ENCODE measurements around the gene ZNF622. TPM values are rescaled to one million over a fixed set of nuclear protein-coding genes. Genes with fewer than 3 reads are reported as not detected.

Gene ZNF622
- polyA plus RNA-seq, 1 donor (not counting 4 experiments of a cell fraction or from before 2014, with no cell fraction given) = 23.1 TPM

- H3K79me2 ChIP-seq (ENCODE audit: control insufficient read depth, insufficient read depth, low read length) = no peaks in the 10 kb centered on the region
- H3K9me1 ChIP-seq (ENCODE audit: control insufficient read depth, extremely low read depth, insufficient read depth, low read length) = no peaks in the 10 kb centered on the region
- H3K4me2 ChIP-seq (ENCODE audit: control insufficient read depth, extremely low read depth, insufficient read depth, low read depth, low read length) = no peak overlapping the region
- no peak overlapping the region for H3K4me3 ChIP-seq (ENCODE audit: control insufficient read depth in 2 of 3, extremely low read depth in 1 of 3, insufficient read depth in 2 of 3, low read depth in 1 of 3, low read length in 3 of 3)
- TF ChIP-seq CTCF (optimal IDR thresholded peaks at IDR 0.05 in 1 of 3, IDR thresholded peaks at IDR 0.05 in 1 of 3, conservative IDR thresholded peaks at IDR 0.05 in 1 of 3; ENCODE audit: extremely low read depth in 1 of 3, insufficient read depth in 2 of 3, low read length in 3 of 3) (no peak), EZH2 (IDR thresholded peaks at IDR 0.05; ENCODE audit: low read length) (no peak)
- H3K27ac ChIP-seq (ENCODE audit: control insufficient read depth, insufficient read depth, low read length) = no peak overlapping the region
- no peaks in the 10 kb centered on the region for H4K20me1 ChIP-seq (ENCODE audit: control insufficient read depth, extremely low read depth, insufficient read depth, low read length)
- no peaks in the 10 kb centered on the region for H3K36me3 ChIP-seq (ENCODE audit: control insufficient read depth in 2 of 2, extremely low read depth in 1 of 2, insufficient read depth in 2 of 2, low read length in 2 of 2)
- H3K27me3 ChIP-seq (ENCODE audit: control insufficient read depth, extremely low read depth, insufficient read depth, low read length) = no peaks in the 10 kb centered on the region
- H3K9ac ChIP-seq (ENCODE audit: control insufficient read depth, extremely low read depth, insufficient read depth, low read length) = no peak overlapping the region
- dilution Hi-C loops (cut with MboI; ENCODE audit: extremely low pct_ligation_motif_present, low sequenced_read_pairs) = no loop called here
- DNase-seq (ENCODE audit: low read depth, low spot score) = no peak
- H3K9me3 ChIP-seq (ENCODE audit: control insufficient read depth, low read depth, low read length) = no peaks in the 10 kb centered on the region
- H3K4me1 ChIP-seq (ENCODE audit: control insufficient read depth, extremely low read depth, insufficient read depth, low read length) = no peaks in the 10 kb centered on the region
- no peak overlapping the region for H2AFZ ChIP-seq (ENCODE audit: control insufficient read depth, low read length)
- FAIRE-seq = no peak
These were observed 35.1 kb downstream of the ZNF622 start for GRCh38 chr5:16430349-16431089.

- H3K36me3 ChIP-seq (ENCODE audit: control insufficient read depth in 2 of 2, extremely low read depth in 1 of 2, insufficient read depth in 2 of 2, low read length in 2 of 2) = no peaks in the 10 kb centered on the region
- no peak overlapping the region for H3K27ac ChIP-seq (ENCODE audit: control insufficient read depth, insufficient read depth, low read length)
- no peak overlapping the region for H2AFZ ChIP-seq (ENCODE audit: control insufficient read depth, low read length)
- FAIRE-seq = no peak
- H3K9me3 ChIP-seq (ENCODE audit: control insufficient read depth, low read depth, low read length) = no peaks in the 10 kb centered on the region
- H3K9ac ChIP-seq (ENCODE audit: control insufficient read depth, extremely low read depth, insufficient read depth, low read length) = no peak overlapping the region
- H3K9me1 ChIP-seq (ENCODE audit: control insufficient read depth, extremely low read depth, insufficient read depth, low read length) = no peaks in the 10 kb centered on the region
- no peak overlapping the region for H3K4me2 ChIP-seq (ENCODE audit: control insufficient read depth, extremely low read depth, insufficient read depth, low read depth, low read length)
- dilution Hi-C loops (cut with MboI; ENCODE audit: extremely low pct_ligation_motif_present, low sequenced_read_pairs) = no loop called here
- H3K27me3 ChIP-seq (ENCODE audit: control insufficient read depth, extremely low read depth, insufficient read depth, low read length) = no peaks in the 10 kb centered on the region
- TF ChIP-seq EZH2 (IDR thresholded peaks at IDR 0.05; ENCODE audit: low read length) (no peak), CTCF (optimal IDR thresholded peaks at IDR 0.05 in 1 of 3, IDR thresholded peaks at IDR 0.05 in 1 of 3, conservative IDR thresholded peaks at IDR 0.05 in 1 of 3; ENCODE audit: extremely low read depth in 1 of 3, insufficient read depth in 2 of 3, low read length in 3 of 3) (peak in 1 of 3 experiments; percentile 6)
- H3K4me1 ChIP-seq (ENCODE audit: control insufficient read depth, extremely low read depth, insufficient read depth, low read length) = no peaks in the 10 kb centered on the region
- H4K20me1 ChIP-seq (ENCODE audit: control insufficient read depth, extremely low read depth, insufficient read depth, low read length) = no peaks in the 10 kb centered on the region
- H3K4me3 ChIP-seq (ENCODE audit: control insufficient read depth in 2 of 3, extremely low read depth in 1 of 3, insufficient read depth in 2 of 3, low read depth in 1 of 3, low read length in 3 of 3) = no peak overlapping the region
- H3K79me2 ChIP-seq (ENCODE audit: control insufficient read depth, insufficient read depth, low read length) = no peaks in the 10 kb centered on the region
- DNase-seq (ENCODE audit: low read depth, low spot score) = no peak
These were observed 37.2 kb downstream of the ZNF622 start for GRCh38 chr5:16428359-16428758.

All from keratinocyte (primary cell).